ENCODE data around the gene DIPK1B.

DNA sequence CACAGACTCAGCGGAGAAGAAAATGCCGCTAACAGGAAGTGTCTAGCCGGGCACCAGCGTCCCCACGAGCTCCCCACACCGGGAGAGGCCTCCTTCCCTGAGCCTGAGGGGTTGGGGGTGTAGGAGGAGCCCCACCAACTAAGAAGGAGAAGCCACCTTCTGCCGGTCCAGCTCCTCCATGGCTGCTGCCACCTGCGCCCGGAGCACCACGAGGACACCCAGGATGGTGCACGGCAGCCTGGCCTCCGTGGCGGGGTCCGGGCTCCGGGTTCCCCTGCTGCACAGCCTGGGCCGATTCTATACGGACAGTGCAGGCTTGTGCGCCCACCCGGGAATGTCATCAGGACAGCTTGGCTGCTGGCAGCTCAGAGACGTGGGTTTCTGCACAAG lies 45.4 kb downstream of the DIPK1B start:
- TF ChIP-seq, protein P1, sequence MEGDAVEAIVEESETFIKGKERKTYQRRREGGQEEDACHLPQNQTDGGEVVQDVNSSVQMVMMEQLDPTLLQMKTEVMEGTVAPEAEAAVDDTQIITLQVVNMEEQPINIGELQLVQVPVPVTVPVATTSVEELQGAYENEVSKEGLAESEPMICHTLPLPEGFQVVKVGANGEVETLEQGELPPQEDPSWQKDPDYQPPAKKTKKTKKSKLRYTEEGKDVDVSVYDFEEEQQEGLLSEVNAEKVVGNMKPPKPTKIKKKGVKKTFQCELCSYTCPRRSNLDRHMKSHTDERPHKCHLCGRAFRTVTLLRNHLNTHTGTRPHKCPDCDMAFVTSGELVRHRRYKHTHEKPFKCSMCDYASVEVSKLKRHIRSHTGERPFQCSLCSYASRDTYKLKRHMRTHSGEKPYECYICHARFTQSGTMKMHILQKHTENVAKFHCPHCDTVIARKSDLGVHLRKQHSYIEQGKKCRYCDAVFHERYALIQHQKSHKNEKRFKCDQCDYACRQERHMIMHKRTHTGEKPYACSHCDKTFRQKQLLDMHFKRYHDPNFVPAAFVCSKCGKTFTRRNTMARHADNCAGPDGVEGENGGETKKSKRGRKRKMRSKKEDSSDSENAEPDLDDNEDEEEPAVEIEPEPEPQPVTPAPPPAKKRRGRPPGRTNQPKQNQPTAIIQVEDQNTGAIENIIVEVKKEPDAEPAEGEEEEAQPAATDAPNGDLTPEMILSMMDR (IDR thresholded peaks at IDR 0.05): no peak
- no peak for TF ChIP-seq POLR2A (IDR thresholded peaks at IDR 0.05)
